C4-2B (cell line): ENCODE data around the gene CIB4.

Experiments
- H3K27ac ChIP-seq: fragments of 450-650 bp; 2 replicates; pipeline ENCODE4 v1.5.1; 2017
- ZFX ChIP-seq: fragments of 450-650 bp; IDR thresholded peaks from 2 replicates; pipeline ENCODE4 v1.6.1; 2017
- TF ChIP-seq, protein P1 (sequence below): fragments of 450-650 bp; conservative IDR thresholded peaks from 2 replicates; pipeline ENCODE4 v1.5.1; 2017; ENCODE audit warnings: mild to moderate bottlenecking

CIB4 gene

DNA sequence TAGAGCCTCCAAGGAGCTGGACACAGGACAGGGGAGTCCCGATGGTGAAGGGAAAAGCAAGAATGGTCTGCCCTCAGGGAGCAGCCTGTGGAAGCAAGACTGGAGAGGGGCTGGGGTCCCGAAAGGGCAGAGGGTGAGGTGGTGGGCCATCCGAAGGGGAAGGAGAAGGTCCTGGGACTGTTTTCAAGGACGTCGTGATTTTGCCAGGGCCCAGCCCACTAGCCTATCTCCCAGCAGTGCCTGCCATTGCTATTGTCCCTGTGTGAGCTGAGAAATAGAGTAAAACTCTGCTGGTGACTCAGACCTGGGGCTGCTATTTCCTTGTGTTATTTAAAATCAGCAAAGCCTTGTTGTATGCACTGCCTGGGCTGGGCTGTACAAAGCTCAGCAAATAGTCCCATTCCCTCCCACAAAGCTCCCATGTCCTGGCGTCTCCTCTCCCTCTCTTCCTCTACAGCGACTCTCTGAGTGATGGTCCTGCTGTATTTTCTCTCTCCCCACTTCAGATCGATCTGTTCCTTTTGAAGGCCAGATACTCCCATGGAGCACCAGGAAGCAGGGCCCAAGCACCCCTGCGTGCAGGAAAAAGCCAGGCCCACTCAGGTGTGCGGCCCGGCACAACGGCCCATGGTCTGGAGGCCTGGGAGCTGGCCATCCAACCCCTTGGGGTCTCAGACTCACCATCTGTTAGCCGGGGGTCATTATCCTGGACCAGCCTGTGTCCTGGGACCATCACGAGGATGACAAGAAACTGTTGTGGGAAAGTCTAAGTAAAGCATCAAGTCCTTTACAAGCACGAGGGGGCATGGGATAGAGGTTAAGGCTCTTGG is 98.3 kb downstream of the CIB4 start:
- H3K27ac ChIP-seq = no peak overlapping the region
- no peak for TF ChIP-seq ZFX
- TF ChIP-seq, protein P1, sequence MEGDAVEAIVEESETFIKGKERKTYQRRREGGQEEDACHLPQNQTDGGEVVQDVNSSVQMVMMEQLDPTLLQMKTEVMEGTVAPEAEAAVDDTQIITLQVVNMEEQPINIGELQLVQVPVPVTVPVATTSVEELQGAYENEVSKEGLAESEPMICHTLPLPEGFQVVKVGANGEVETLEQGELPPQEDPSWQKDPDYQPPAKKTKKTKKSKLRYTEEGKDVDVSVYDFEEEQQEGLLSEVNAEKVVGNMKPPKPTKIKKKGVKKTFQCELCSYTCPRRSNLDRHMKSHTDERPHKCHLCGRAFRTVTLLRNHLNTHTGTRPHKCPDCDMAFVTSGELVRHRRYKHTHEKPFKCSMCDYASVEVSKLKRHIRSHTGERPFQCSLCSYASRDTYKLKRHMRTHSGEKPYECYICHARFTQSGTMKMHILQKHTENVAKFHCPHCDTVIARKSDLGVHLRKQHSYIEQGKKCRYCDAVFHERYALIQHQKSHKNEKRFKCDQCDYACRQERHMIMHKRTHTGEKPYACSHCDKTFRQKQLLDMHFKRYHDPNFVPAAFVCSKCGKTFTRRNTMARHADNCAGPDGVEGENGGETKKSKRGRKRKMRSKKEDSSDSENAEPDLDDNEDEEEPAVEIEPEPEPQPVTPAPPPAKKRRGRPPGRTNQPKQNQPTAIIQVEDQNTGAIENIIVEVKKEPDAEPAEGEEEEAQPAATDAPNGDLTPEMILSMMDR = no peak

DNA sequence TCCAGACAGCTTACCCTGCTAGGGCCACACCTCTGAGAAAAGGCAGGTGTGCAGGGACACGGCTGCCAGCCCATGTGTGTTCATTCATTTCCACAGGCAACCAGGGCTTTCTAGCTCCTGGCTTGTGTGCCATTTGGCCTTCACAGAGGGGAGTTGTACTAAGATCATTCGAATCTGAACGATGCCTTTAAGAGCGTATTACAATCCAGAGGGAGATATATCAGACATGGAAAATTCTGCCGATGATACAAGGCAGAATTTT is 99.0 kb downstream of the CIB4 start:
- H3K27ac ChIP-seq = no peak overlapping the region
- TF ChIP-seq ZFX = no peak
- TF ChIP-seq, protein P1 = no peak

DNA sequence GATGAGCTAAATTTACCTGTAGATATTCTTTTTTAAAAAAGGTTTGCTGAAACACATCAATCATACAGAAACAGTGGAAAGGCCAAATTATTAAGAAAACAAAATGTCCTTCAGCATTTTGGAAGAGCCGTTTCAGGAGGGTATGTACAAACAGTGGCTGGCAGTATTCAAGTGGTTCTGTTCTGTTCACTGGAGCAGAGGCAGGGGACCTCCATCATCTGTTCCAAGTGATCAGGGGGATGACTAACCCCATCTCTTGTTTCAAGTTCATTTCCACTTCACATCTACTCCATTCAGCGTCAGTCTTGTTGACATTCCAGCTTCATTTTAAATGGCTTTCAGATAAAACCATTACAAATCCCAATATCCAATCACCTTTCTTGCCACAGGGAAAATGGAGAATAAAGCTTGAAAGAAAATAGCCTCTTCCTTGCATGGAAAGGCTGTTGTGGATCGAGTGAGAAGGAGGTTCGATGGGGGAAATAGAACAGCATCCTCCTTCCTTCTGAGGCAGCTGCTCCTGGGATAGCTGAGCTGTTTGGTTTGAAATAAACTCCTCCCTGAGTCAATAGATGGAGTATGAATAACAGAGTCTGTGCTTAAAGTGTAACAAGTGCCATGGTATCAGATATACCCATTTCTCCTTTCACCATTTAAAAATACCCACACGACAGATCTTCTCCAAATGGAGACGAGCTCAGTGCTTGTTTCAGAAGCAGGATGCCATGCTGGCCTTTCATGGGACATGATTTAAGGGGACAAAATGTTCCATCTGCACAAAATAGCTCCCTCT is 99.6 kb downstream of the CIB4 start:
- H3K27ac ChIP-seq = no peak overlapping the region

GRCh38 chr2:26540961-26541360 is 100.2 kb downstream of the CIB4 start:
- no peak overlapping the region for H3K27ac ChIP-seq
- TF ChIP-seq, protein P1 = no peak
- TF ChIP-seq ZFX = no peak

More for the DNA sequence above, 99.6 kb downstream of the CIB4 start:
- TF ChIP-seq, protein P1 = no peak
- no peak for TF ChIP-seq ZFX

DNA sequence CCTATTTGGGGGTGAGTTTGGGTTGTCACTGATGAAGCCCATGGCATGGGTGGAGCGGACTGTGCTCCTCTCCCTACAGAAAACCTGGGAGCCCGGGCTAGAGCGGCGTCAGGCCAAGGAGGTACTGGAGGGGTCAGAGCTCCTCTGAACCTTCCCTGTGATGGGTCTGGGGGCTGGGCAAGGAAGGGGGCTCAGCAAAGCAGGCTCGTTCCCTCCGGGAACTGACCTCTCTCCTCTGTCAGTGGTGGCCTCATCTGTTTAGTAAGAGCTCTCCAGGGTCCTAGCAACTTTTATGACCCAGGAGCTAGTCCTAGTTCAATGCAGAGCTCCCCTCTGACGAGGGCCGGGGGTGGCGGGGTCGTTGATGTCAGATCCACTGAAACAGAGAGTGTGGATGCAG is 100.9 kb downstream of the CIB4 start:
- H3K27ac ChIP-seq = no peak overlapping the region
- TF ChIP-seq ZFX = no peak
- TF ChIP-seq, protein P1 = no peak

DNA sequence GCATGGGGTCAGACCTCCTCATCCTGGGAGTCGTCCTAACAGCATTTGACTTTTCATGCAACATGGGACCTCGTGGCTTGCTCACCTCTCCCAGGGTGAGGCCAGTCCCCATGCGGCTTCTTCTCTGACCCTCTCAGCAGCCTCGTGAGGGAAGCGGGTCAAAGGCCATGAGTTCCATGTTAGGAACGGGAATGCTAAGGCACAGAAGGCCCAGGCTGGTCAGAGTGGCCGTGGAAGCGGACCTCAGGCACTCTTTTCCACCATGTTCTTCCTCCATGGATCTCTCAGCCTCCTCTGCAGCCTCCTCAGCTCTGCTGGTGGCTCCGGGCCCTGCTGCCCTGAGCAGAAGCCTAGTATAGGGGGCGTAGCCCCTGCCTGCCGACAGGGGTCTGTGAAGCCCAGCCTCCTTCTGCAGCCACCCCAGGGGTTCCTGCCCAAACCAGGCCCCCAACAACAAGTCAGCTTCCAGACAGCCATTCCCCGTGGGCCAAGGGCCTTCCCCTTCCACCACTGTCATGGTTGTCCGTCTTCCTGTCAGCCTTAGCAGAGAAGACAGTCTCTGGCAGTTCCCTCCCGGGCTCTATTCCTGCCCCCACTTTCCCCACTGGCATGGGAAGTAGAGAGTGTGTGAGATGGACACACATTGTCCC is 103.2 kb downstream of the CIB4 start:
- no peak overlapping the region for H3K27ac ChIP-seq
- no peak for TF ChIP-seq ZFX
- TF ChIP-seq, protein P1 = no peak
